ENCODE measurements around the gene ZBED5. TPM values are rescaled to one million over a fixed set of nuclear protein-coding genes. Genes with fewer than 3 reads are reported as not detected.

Gene ZBED5
- total RNA-seq, 1 experiment from 2014 or later: 27.5 TPM

DNA sequence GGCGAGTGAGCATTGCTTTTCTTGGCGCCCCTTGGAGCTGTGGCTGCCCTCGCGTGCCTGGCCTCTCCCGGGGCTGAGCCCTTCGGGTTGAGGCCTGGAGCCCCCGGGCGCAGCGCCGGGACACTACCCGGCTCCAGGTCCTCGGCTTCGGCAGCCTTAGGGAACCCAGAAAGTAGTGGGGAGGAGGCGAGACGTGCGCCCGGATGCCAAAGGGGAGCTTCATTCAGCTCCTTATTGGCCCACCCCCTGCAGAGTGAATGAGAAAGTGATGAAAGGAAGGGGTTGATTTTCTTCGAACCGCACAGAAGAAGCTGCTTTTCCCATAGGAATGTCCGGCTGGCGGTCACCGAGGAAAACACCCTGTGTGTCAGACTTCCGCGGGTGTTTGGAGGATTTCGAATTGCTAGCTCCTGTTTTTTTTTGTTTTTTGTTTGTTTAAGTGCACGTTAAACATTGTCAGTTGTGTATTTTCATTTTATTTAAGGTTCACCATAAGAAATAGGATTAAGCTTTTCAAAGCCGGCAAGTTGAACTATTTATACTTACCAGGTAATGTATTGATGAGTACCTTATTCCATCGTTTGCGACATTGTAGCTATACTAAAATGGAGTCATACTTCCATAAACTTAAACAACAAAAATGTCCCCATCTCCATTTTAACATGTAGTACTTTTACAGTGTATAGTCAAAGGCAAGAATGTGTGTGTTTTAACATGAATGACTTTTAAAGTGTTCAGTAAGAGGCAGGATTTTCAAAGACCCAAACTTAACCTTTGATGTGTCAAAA lies 48.3 kb downstream of the ZBED5 start:
- peak; percentile 60 for DNase-seq (ENCODE audit: low read depth, low spot score)
- in situ Hi-C loops (cut with HindIII; ENCODE audit: low pct_unique_long_range_greater_than_20kb, low sequenced_read_pairs): loop anchor here (10.0 kb wide), 1 partner anchor 215 kb away; no protein-coding TSS in a partner anchor

DNA sequence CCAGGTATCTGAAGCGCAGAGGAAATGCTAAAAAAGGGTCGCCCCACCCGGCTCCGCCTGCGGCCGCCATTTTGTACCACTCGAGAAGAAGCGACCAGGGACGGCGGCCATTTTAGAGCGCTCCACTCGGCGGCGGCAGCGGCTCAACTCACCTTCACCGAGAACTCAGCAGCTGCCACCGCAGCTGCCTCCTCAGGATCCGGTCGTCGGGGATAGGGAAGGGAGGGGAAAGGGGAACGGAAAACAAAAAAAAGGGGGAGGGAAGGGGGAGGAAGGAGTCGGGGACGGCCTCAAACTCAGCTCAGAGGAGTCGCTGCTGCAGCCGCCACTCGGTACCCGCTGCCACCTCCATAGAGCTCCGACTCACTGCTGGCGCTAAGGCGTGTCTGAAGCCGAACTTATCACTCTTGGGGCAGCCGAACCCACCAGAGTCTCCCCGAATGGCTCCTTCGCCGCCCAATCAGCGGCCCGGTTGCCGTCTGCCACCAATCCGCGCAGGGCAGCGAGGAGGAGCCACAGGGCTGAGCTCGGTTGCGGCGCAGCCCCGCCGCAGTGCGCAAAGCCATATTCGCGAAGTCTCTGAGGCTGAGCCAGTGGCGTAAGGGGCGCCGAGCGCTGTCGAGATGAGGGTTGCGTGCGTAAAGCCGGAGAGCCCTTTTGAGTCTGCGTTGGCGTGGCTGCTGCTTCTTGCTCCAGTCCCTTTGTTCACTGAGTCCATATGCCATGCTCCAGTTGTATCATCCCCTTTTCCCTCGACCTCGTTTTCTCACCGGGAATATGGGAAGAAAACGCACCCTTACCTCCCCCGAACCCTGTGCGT lies 49.1 kb downstream of the ZBED5 start, which contains the start of gene EIF4G2:
EIF4G2 (minus strand) TSS at position 374 of the 820 bp plus-strand sequence.
- in situ Hi-C loops (cut with HindIII; ENCODE audit: low pct_unique_long_range_greater_than_20kb, low sequenced_read_pairs): loop anchor here (10.0 kb wide), 1 partner anchor 216 kb away; no protein-coding TSS in a partner anchor
- peak; percentile 98 for DNase-seq (ENCODE audit: low read depth, low spot score)

DNA sequence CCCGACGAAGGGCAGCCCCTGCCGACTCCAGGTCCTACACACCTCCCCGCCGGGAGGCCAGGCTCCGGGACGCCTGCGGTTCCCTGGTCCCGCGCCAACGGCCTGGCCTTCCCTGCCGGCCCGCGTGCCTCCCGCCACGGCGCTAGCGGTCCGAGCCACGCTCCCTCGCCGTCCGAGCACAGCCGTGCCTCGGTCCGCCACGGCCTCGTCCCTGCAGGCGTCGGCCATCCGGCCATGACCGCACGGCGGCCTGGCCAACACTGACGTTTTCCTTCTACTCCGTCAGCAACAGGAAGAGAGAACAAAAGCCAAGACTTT lies 49.7 kb downstream of the ZBED5 start:
- in situ Hi-C loops (cut with HindIII; ENCODE audit: low pct_unique_long_range_greater_than_20kb, low sequenced_read_pairs): loop anchor here (10.0 kb wide), 1 partner anchor 217 kb away; no protein-coding TSS in a partner anchor
- no peak for DNase-seq (ENCODE audit: low read depth, low spot score)

DNA sequence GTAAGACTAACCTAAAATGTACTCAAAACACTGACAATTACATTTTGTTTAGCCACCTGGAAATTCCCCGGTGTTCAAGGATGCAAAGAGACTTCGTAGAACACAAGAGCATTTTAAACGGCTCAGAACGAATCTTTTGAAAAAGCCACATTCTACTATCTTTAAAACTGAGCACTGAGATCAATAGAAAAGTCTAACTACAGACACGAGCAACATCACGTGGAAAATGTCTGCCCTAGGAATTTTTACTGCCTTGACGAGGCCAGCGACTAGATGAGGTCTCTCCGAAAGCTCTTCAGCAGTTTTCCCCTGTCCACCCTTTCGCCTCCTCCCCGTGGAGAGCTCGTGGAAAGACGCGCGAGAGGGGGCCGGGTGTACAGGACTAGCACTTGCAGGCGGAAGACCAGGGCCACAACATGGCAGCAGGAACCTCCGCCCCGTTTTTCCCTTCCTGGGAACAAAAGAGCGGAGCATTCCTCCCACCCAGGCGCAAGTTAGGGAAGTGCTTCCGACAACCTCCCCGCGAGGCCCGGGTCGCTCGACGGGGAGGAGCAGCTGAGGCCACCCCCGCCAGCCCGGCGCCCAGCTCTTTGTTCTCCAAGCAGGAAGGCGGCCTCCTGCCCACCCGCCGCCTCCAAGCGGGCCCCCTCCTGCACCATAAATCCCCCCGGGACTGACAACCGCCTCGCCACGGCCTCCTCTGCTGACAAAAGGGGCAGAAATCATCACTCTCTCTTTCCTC lies 50.2 kb downstream of the ZBED5 start:
- in situ Hi-C loops (cut with HindIII; ENCODE audit: low pct_unique_long_range_greater_than_20kb, low sequenced_read_pairs): loop anchor here (10.0 kb wide), 1 partner anchor 217 kb away; no protein-coding TSS in a partner anchor
- peak; percentile 47 for DNase-seq (ENCODE audit: low read depth, low spot score)

DNA sequence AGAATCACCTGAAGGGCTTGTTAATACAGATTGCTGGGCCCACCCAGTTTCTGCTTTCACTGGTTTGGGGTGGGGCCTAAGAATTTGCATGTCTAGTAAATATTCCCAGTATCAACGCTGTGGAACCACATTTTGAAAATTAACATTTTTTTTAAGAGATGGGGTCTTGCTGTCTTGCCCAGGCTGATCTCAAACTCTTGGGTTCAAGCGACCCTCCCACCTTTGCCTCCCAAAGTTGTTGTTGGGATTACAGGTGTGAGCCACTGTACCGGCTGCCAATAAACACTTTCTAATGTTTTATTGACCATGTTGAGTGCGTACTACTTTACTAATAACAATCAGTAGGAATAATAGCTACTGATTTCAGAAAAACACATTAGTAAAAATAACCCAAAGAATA lies 51.6 kb downstream of the ZBED5 start:
- in situ Hi-C loops (cut with HindIII; ENCODE audit: low pct_unique_long_range_greater_than_20kb, low sequenced_read_pairs): loop anchor here (10.0 kb wide), 1 partner anchor 219 kb away; no protein-coding TSS in a partner anchor
- no peak for DNase-seq (ENCODE audit: low read depth, low spot score)

DNA sequence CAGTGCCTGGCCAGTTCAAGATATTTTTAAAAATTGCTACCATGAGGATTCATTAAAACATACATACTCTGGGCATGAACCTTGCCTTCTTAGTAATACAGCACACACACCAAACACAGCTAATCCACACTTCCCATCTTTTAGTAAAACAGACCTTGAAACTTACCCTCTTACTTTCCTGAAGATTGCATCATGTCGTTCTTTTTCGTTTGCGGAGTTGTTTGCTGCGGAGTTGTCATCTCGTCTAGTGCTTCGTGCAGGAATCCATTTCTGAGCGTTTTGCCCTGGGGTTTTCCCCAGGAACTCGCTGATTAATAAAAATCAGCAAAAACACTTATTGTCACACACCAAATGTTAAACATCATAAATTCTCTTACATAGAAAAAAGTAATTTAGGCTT lies 52.1 kb downstream of the ZBED5 start:
- in situ Hi-C loops (cut with HindIII; ENCODE audit: low pct_unique_long_range_greater_than_20kb, low sequenced_read_pairs): loop anchor here (10.0 kb wide), 1 partner anchor 219 kb away; no protein-coding TSS in a partner anchor

DNA sequence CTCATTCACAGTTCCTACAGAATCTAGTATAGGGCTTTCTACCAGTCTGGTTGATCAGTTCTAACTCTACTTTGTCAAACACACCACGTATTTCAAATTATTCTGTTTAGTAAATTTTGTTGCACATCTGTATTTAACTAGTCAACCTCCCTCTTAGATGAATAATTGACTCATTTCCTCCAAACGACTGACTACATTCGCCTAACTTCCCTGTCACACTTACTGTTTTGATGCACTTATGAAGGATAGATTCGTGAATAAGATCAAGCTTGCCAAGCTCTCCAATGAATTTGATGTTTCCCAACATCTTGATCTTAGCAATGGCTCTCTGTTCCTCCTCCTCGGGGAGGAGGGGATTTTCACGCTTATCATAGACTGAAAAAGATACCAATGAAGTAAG lies 54.2 kb downstream of the ZBED5 start:
- no peak for DNase-seq (ENCODE audit: low read depth, low spot score)
- in situ Hi-C loops (cut with HindIII; ENCODE audit: low pct_unique_long_range_greater_than_20kb, low sequenced_read_pairs): loop anchor here (10.0 kb wide), 1 partner anchor 221 kb away; no protein-coding TSS in a partner anchor

More for the DNA sequence above, 52.1 kb downstream of the ZBED5 start:
- DNase-seq (ENCODE audit: low read depth, low spot score): no peak

Other genes starting within 250 kb of the ZBED5 start
- 0.08 and 0.21 TPM in 2 replicates for gene IRAG1, start 164.3 kb downstream of the ZBED5 start, total RNA-seq (2014; rRNA removed; shearing (Covaris generic))
- gene CTR9, start 106.8 kb downstream of the ZBED5 start, total RNA-seq (2014; rRNA removed; shearing (Covaris generic)): 19.3 and 21.4 TPM in 2 replicates
- gene EIF4G2, start 49.1 kb downstream of the ZBED5 start, total RNA-seq (2014; rRNA removed; shearing (Covaris generic)): 934 and 959 TPM in 2 replicates